ENCODE data around the gene CDH18. TPM values are rescaled to one million over a fixed set of nuclear protein-coding genes. Genes with fewer than 3 reads are reported as not detected.

The CDH18 gene
- total and polyA plus RNA-seq, 2 of the 13 experiments (the other 11 are each of a cell fraction or from before 2014, with no cell fraction given): not detected

GRCh38 chr5:19874811-19875210 is 113.2 kb downstream of the CDH18 start:
- TF ChIP-seq ZBTB38 (CRISPR knock-in tag; IDR thresholded peaks at IDR 0.05): no peak
- no peak for TF ChIP-seq ZFP36L2 (CRISPR knock-in tag; IDR thresholded peaks at IDR 0.05)
- no peak for TF ChIP-seq ZNF317 (CRISPR knock-in tag; IDR thresholded peaks at IDR 0.05)
- TF ChIP-seq TSC22D2 (CRISPR knock-in tag; IDR thresholded peaks at IDR 0.05; ENCODE audit: borderline replicate concordance): no peak
- TF ChIP-seq NFIC (IDR thresholded peaks at IDR 0.05; ENCODE audit: low read length): no peak
- TF ChIP-seq ZBTB21 (CRISPR knock-in tag; IDR thresholded peaks at IDR 0.05): no peak
- TF ChIP-seq TRIM22 (IDR thresholded peaks at IDR 0.05): no peak
- TF ChIP-seq E2F2 (CRISPR knock-in tag; IDR thresholded peaks at IDR 0.05; ENCODE audit: borderline replicate concordance): no peak
- TF ChIP-seq NCOA1 (CRISPR knock-in tag; IDR thresholded peaks at IDR 0.05): no peak
- no peak for TF ChIP-seq ZNF138 (CRISPR knock-in tag; IDR thresholded peaks at IDR 0.05; ENCODE audit: low read depth)
- no peak for TF ChIP-seq TFAP4 (IDR thresholded peaks at IDR 0.05; ENCODE audit: borderline replicate concordance, low read depth)
- no peak for TF ChIP-seq TCF12 (IDR thresholded peaks at IDR 0.05)
- no peak for TF ChIP-seq TCF12 (CRISPR knock-in tag; IDR thresholded peaks at IDR 0.05)
- no peak for TF ChIP-seq ZNF83 (CRISPR knock-in tag; IDR thresholded peaks at IDR 0.05; ENCODE audit: borderline replicate concordance)
- TF ChIP-seq NKX3-1 (CRISPR knock-in tag; IDR thresholded peaks at IDR 0.05): no peak
- TF ChIP-seq TGIF2 (CRISPR knock-in tag; IDR thresholded peaks at IDR 0.05): no peak
- no peak for TF ChIP-seq SMAD1 (CRISPR knock-in tag; IDR thresholded peaks at IDR 0.05; ENCODE audit: borderline replicate concordance, low read depth)
- TF ChIP-seq NFE2 (CRISPR knock-in tag; IDR thresholded peaks at IDR 0.05): no peak
- TF ChIP-seq ZNF616 (CRISPR knock-in tag; IDR thresholded peaks at IDR 0.05; ENCODE audit: low read depth): no peak
- TF ChIP-seq STAG1 (CRISPR knock-in tag; IDR thresholded peaks at IDR 0.05): no peak
- no peak for TF ChIP-seq HMGA1 (CRISPR knock-in tag; conservative IDR thresholded peaks at IDR 0.05)
- ChIA-PET CTCF (ENCODE audit: low intra/inter-chr PET ratio, low total read pairs) (no interaction called here), POLR2A (no interaction called here)
- H3K36me3 ChIP-seq (replicated peaks in 1 of 2; ENCODE audit: control insufficient read depth in 1 of 2, insufficient read depth in 2 of 2, low read length in 2 of 2): no peaks in the 10 kb centered on the region
- FAIRE-seq (no peak), ATAC-seq (no peak), DNase-seq (ENCODE audit: low spot score) (no peak)
- in situ Hi-C loops (cut with HindIII; ENCODE audit: extremely low pct_ligation_motif_present, low pct_unique_long_range_greater_than_20kb): no loop called here
- no peak overlapping the region for H3K9ac ChIP-seq (ENCODE audit: insufficient read depth, low read depth, low read length)
- H3K4me2 ChIP-seq (ENCODE audit: low read depth, low read length): no peak overlapping the region
- H2AFZ ChIP-seq (ENCODE audit: low read length): no peak overlapping the region
- no peaks in the 10 kb centered on the region for H4K20me1 ChIP-seq (ENCODE audit: insufficient read depth, low read length)
- no peaks in the 10 kb centered on the region for H3K4me1 ChIP-seq (ENCODE audit: insufficient read depth, low read length)
- H3K9me3 ChIP-seq (ENCODE audit: low read length): peaks cover 6% of the 10 kb centered on the region; the same call in 1 of the 2 replicates
- no peaks in the 10 kb centered on the region for H3K79me2 ChIP-seq (ENCODE audit: insufficient read depth, low read length)
- no TSS peak for BruUV-seq (replicated peaks)
- peaks cover 0 to 14% of the 10 kb centered on the region in 2 experiments; a peak in 3 of 5 replicates for H3K27me3 ChIP-seq (ENCODE audit: control insufficient read depth in 1 of 2, insufficient read depth in 2 of 2, low read length in 2 of 2)
- intact Hi-C loops (cut with micrococcal nuclease; ENCODE audit: unreplicated experiment): no loop called here
- 85% methylated on average over 1 of the region's 1 CpG for WGBS (ENCODE audit: low lambda C conversion rate)
- no peak overlapping the region for H3K4me3 ChIP-seq (replicated peaks in 1 of 3; ENCODE audit: insufficient read depth in 1 of 3, low read depth in 2 of 3, low read length in 3 of 3)
- H3K27ac ChIP-seq (ENCODE audit: extremely low read length, insufficient read depth, low read length): no peak overlapping the region
